GM19238 (cell line): ENCODE measurements around the gene NEAT1.
"Not testable (repeated sequence)": the region's sequence is repeated elsewhere in the genome, so short reads cannot be mapped to it uniquely, and the experiment has no call there.

Source experiments
- DNase-seq: peaks from one replicate; pipeline ENCODE4 v3.0.0; 2011; ENCODE audit warnings: low spot score; ENCODE audit not compliant: insufficient read length

NEAT1 gene

DNA sequence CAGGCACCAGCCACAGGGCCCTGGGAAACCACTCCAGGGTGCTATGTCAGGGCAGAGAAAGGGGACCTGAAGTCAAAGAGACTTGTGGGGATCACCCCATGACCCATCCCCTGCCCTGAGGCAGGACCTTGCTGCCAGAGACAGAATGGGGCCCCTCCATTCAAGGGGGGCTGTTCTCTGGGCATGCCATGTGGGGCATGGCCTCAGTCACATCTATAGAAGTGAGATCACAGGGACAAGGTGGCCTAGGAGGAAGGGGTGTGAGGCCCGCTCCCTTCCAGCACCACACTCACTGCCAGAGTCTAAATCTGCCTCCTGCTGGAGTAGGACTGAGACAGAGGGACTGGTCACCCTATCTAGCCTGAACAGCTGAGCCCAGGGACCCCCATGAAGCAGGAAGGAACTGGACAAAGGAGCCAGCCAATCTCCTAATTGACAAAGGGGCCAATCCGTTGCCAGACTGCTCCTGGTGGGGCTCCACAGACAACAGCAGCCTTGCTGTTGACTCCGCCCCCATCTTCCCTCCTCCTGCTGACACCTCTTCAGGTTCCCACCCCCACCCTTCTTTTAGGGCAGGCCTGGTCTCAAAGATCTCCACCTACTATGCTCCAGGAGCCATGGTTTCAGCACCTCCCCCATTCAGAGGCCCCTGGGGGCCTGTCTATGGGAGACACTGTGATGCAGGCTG is 26.0 kb downstream of the NEAT1 start:
- no peak for DNase-seq

DNA sequence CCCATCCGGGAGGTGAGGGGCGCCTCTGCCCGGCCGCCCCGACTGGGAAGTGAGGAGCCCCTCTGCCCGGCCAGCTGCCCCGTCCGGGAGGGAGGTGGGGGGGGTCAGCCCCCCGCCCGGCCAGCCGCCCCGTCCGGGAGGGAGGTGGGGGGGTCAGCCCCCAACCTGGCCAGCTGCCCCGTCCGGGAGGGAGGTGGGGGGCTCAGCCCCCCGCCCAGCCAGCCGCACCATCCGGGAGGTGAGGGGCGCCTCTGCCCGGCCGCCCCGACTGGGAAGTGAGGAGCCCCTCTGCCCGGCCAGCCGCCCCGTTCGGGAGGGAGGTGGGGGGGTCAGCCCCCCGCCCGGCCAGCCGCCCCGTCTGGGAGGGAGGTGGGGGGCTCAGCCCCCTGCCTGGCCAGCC is 28.7 kb downstream of the NEAT1 start:
- DNase-seq, result not testable (repeated sequence)

DNA sequence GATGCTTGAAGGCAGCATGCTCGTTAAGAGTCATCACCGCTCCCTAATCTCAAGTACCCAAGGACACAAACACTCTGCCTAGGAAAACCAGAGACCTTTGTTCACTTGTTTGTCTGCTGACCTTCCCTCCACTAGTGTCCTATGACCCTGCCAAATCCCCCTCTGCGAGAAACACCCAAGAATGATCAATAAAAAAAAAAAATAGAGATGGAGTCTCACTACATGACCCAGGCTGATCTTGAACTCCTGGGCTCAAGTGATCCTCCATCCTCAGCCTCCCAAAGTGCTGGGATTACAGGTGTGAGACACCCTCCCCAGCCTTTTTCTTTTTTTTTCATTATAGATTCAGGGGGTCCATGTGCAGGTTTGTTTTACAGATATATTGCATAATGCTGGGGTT is 29.7 kb downstream of the NEAT1 start:
- not testable (repeated sequence) for DNase-seq

DNA sequence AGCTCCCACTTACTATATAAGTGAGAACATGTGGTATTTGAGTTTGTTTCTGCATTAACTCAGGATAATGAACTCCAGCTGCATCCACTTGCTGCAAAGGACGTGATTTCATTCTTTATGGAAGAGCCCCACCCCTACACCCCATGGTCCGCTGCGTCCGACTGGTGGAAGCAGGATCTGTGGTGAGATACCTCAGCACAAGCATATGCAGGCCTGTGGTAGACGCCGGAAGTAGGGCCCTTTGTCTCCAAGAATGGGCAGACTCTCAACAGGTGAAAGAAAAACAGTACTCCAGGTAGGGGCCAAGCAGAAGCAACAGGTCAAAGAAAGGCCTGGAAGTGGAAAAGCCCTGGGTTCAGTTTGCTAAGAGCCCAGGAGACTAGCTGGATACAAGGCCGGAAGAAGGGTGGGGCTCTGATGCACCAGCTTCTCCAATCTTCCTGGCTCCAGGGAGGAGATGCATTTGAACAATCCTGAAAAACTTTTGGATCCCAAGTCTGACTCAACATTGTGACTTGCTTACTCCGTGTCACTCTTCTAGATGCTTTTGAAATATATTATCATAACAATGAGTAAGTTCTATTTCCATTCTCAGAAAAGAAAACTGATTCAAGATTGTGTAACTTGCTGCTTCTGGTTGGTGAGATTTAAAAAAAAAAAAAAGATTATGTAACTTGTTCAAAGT is 30.4 kb downstream of the NEAT1 start:
- DNase-seq, result no peak

DNA sequence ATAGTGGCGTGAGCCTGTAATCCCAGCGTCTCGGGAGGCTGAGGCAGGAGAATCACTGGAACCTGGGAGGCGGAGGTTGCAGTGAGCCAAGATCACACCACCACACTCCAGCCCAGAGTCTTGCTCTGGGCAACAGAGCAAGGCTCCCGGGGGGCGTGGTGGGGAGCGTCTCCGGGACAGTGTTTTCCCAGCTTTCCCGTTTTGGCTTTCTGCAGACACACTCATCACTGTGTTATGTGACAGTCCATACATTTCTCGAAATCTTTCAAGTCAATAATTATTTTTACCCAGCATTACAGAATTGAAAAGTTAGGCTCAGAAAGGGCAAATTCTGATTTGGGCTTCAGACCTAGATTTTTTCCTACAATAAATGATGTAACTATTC is 31.7 kb downstream of the NEAT1 start:
- no peak for DNase-seq

DNA sequence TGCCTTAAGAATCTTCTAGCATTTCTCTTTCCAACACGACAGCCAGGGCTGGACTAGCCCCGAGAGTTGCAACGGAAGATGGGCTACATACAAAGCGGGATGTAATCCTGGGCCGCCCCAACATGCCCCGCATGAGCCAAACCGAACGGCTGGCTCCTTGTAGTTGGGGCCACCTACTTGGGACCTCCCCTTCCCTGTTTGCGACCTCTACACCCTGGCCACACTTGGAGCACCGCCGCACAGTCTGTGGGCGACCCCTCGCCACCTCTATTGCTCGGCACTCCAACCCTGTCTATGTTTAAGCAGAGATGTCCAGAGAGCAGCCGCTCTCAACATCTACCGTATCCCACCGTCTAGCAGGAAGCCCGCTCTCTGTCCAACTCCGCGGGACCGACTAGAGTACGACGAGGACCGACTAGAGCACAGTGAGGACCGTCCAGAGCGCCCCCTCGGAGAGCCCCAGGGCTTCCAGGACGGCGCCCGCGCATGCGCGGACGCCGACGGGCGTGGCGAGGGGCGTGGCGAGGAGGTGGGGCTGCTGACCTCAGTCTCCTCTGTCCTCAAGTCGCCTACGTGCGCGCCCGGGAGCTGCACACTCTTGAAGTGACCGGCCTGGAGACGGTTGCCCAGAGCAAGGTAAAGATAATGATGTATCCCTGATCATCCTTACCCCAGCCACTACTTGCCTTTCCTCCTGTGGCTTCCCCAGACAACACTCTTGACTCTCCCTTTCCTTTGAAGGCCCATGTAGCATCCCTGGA is 32.3 kb downstream of the NEAT1 start:
- peak; percentile 98 for DNase-seq

DNA sequence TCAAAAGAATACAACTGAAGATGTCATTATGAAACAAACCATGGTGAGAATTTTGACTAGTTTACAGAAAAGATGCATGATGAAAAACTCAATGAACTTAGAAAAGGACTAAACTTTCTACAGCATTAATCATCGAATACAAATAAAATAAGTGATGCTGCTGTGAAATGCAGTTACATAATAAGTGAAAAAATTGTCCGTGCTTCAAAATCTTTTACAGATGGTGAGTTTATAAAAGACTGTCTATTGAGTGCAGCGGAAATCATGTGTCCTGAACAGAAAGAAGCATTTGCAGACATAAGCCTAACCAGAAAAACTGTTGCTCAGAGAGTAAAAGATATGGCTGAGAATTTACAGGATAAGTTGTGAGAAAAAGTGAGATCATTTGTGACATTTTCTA is 33.8 kb downstream of the NEAT1 start:
- no peak for DNase-seq

DNA sequence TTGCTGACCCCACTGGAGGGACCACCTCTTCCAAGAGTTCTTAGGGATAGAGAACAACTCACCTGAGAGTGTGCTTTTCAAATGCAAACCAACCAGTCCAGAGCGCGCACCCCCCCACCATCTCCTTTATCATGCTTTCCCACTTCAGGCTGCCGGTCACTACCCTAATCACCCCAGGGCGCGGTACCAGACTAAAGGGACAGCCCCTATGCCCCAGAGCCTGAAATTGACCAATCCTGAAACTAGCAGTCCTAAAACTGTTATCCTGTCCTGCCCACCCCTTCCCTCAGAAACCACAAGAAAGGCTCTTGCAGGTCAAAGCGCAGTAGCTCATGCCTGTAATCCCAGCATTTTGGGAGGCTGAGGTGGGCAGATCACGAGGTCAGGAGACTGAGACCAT is 37.0 kb downstream of the NEAT1 start:
- DNase-seq, result no peak

DNA sequence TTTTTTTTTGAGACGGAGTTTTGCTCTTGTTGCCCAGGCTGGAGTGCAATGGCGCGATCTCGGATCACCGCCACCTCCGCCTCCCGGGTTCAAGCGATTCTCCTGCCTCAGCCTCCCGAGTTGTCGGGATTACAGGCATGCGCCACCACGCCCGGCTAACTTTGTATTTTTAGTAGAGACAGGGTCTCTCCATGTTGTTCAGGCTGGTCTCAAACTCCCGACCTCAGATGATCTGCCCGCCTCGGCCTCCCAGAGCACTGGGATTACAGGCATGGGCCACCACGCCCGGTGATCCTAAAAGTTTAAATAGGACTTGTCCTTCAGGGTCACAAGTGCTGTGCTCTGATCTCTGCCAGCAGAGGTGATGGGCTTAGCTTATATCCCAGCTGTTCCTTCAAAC is 42.9 kb downstream of the NEAT1 start:
- DNase-seq, result not testable (repeated sequence)

DNA sequence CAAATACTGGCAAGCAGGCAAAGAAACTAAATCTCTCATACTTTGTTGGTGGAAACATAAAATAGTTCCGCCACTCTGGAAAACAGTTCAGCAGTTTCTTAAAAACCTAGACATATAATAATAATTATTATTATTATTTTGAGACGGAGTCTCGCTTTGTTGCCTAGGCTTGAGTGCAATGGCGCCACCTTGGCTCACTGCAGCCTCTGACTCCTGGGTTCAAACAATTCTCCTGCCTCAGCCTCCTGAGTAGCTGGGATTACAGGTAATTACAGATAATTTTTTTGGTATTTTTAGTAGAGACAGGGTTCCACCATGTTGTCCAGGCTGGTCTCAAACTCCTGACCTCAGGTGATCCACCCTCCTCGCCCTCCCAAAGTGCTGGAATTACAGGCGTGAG is 44.7 kb downstream of the NEAT1 start:
- not testable (repeated sequence) for DNase-seq

DNA sequence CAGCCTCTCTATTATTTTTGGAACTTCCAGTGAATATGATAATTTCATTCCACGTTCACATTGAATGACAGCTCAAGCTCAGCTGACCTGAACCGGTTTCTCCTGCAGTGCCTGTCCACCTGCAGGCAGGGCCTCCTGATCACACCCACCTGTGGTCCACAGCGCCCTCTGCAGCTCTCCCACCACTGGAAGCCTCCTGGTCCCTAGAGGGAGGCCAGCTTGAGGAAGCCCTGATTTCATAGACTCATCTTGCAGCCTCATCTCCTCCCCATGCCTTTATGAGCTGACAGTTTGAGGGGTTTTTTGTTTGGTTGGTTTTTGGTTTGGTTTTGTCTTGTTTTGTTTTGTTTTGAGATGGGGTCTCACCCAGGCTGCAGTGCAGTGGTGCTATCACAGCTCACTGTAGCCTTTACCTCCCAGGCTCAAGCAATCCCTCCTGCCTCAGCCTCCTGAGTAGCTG is 46.3 kb downstream of the NEAT1 start:
- peak; percentile 64 for DNase-seq

DNA sequence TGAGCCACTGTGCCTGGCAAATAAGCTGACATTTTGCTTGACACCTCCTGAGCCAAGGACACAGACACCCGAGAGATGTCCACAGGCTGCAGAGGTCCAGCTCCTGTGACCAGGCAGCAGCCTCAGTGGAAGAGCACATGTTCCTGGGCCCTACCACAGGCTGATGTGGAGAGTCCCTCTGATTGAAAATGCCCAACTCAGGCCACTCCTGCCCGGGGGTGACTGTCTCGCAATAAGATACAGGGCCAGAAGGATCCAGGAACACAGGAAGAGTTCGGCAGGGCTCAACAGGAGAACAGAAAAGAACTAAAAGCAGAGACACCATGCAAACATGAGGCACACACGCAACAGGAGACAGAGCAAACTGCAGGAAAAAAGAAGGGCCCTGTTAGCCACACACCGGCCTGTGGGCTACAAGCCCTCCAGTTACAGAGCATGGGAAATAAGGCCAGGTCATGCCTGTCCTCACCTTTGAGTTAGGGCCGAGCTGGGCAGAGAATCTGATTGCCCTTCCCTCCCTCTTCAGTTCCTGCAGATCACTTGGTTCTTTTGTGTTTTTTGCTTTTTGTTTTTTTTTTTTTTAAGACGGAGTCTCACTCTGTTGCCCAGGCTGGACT is 47.9 kb downstream of the NEAT1 start:
- DNase-seq, result no peak

DNA sequence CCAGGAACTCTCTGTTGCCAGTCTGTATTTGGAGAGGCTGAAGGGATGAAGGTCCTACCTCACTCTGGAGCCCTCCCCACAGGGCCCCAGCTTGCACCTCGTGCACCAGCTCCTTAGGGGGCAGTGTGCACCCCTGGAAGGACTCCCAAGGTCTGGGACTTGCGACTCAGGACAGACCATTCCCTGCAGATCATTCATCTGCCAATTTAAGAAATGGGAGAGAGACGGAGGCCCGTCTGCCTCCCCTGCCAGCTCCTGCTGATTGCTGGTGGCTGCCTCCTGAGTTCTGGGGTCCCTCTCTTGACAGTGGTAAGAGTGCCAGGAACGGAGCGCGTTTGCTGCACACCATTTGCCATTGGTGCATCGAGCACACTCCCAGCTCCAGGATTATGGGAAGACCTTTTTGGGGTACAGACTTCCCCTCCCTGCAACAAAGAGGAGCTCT is 48.9 kb downstream of the NEAT1 start:
- no peak for DNase-seq

DNA sequence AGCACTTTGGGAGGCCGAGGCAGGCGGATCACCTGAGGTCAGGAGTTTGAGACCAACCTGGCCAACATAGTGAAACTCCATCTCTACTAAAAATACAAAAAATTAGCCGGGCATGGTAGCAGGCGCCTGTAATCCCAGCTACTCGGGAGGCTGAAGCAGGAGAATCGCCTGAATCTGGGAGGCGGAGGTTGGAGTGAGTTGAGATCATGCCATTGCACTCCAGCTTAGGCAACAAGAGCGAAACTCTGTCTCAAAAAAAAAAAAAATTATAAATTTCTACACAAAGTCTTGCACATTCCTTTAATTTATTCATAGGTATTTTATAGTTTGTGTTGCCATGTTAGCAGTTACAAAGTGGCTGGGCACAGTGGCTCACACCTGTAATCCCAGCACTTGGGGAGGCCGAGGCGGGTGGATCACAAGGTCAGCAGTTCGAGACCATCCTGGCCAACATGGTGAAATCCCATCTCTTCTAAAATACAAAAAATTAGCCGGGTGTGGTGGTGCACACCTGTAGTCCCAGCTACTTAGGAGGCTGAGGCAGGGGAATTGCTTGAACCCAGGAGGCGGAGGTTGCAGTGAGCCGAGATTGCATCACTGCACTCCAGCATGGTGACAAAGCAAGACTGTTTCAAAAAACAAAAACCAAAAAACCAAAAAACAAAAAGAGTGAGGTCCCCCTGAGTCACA is 50.1 kb downstream of the NEAT1 start:
- DNase-seq, result not testable (repeated sequence)

DNA sequence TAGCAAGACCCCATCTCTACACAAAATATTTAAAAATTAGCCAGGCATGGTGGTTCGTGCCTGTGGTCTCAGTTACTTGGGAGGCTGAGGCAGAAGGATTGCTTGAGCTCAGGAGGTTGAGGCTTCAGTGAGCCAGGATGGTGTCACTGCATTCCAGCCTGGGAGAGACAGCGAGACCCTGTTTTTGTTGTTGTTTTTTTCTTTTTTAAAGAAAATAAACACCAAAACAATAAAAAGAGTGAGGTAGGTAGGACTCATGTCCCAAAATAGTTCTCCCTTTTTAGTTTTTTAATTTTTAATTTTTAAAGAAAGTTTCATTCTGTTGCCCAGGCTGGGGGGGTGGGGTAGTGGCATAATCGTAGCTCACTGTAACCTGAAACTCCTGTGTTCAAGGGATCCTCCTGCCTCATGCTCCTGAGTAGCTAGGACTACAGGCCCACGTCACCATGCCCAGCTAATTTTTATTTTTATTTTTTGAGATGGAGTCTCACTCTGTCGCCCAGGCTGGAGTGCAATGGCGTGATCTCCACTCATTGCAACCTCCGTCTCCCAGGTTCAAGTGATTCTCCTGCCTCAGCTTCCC is 50.8 kb downstream of the NEAT1 start:
- DNase-seq, result no peak

DNA sequence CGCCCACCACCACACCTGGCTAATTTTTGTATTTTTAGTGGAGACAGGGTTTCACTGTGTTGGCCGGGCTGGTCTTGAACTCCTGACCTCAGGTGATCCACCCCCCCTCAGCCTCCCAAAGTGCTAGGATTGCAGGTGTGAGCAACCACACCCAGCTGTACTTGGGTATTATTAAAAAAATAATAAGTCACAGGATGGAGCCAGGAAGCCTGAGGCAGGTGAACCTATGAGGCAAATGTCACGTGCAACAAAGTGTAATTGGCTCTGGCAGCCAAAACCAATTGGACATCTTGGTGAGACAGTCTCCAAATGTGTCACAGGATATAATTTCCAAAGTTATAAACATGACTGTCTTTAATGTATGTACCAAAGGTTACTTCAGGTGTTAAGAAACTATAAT is 52.3 kb downstream of the NEAT1 start:
- no peak for DNase-seq

DNA sequence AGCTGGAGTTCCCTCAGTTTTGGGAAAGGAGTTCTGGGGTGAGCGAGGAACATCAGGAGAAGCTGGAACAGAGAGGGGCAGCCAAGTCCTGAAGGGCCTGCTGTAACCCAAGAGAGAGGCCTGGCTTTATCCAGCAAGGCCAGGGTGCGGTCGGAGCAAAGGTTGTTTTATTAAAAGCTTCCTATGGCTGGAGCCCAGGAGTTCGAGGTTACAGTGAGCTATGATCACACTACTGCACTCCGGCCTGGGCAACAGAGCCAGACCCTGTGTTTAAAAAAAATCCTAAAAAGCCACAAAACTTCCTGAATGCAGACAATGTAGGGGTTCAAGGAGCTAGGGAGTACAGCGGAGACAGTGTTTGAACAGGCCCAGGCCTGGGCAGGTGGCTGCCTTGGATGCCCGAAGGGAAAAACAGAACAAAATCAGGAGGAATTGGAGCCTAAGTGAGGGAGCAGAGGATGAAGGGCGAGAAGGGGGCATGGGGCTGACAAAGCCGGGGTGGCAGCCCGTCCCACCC is 54.1 kb downstream of the NEAT1 start:
- DNase-seq, result no peak

DNA sequence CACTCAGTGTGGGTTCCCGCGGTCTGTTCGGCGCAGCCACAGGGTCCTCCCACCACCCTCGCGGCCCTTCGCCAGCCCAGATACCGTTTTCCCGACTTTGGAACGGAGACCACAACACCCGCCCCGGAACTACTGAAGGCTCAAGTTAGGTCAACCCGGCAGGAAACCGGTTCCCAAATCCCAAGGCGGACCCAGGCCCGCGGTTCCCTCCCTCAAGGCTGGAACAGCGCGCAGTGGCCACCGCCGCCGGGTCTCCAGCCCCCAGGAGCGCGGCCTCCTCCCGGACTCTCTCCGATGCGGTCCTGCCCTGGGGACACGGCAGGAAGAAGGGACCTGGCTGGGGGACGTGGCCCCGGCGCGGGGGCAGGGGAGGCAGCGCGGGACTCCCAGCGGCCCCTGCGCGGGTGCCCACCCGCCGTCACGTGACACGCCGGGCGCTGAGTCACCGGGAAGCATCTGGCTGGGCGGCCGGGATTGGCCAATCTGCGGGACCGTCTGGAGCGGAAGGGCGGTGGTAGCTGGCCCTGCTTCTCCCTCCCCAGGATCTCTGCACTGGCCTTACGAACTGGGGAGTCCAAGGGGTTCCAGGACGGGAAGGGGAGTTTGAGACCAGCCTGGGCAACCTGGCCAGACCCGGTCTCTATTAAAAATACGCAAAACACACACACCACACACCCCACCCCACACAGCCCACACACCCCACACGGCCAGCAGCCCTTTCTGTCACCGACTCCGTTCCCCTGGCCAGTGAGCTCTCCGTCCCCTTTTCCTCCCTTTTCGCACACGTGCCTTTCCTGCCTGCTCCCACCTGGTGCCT is 54.8 kb downstream of the NEAT1 start:
- peak; percentile 95 for DNase-seq

DNA sequence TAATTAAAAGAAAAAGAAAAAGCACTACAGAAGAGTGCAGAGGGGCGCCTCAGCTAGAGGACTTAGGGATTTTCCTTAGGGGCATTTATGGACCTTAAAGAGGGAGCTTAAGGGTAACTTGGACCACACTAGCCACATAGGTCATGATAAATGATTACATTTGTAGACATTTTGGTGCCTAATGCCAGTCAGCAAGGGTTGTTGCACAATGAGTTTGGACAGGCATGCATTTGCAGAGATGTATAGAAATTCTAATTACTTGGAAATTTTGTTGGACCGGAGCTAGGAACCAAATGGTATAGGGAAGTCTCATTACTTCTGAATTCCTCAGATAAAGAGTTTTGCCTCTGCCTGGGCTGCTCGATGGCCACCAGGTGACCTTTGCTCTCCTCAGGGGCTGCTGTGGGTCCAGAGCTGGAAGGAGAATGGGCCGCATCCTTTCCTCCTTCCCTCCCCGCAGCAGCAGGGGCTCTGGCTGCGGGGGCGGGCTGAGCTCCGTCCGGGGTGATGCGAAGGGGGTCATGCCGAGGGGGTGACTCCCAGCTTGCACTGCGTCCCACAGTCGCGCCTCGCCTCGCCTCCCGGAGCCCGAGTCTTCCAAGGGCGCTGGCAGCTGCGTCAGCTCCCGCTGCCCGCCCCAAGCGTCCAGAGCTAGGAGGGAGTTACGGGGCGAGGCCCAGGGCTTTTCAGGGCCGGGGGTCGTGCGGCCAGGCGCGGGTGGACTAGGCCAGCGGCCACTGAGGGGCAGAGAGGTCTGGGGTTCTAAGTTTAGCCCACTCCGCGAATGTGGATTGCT is 56.0 kb downstream of the NEAT1 start:
- no peak for DNase-seq
